Parathyroid adenoma (tissue), 2 donors: Measurements from ENCODE around the gene DCDC1.

ENCODE experiments used
- H2AFZ ChIP-seq: fragments of 300-600 bp; sonication (generic); one replicate; pipeline ENCODE4 v1.7.0; 2017; ENCODE audit warnings: antibody characterized with exemption, mild to moderate bottlenecking
- H3K27ac ChIP-seq: fragments of 300-600 bp; sonication (generic); one replicate; pipeline ENCODE4 v1.7.0; 2017
- H3K27me3 ChIP-seq: fragments of 300-600 bp; sonication (generic); one replicate; pipeline ENCODE4 v1.7.0; 2017; ENCODE audit warnings: low read length; ENCODE audit not compliant: control insufficient read depth, insufficient read depth
- H3K36me3 ChIP-seq: fragments of 300-600 bp; sonication (generic); one replicate; pipeline ENCODE4 v1.7.0; 2017; ENCODE audit warnings: low read length; ENCODE audit not compliant: control insufficient read depth, insufficient read depth
- H3K4me1 ChIP-seq: fragments of 300-600 bp; sonication (generic); one replicate; pipeline ENCODE4 v1.7.0; 2017; ENCODE audit warnings: control low read depth
- H3K4me2 ChIP-seq: fragments of 300-600 bp; sonication (generic); one replicate; pipeline ENCODE4 v1.7.0; 2017; ENCODE audit warnings: low read length
- H3K4me3 ChIP-seq: fragments of 300-600 bp; sonication (generic); one replicate; pipeline ENCODE4 v1.7.0; 2017; ENCODE audit warnings: low read depth, low read length
- H3K79me2 ChIP-seq: fragments of 300-600 bp; sonication (generic); one replicate; pipeline ENCODE4 v1.7.0; 2017; ENCODE audit warnings: control low read depth
- H3K9ac ChIP-seq: fragments of 300-600 bp; sonication (generic); one replicate; pipeline ENCODE4 v1.7.0; 2017; ENCODE audit warnings: mild to moderate bottlenecking
- H3K9me3 ChIP-seq: fragments of 300-600 bp; sonication (generic); one replicate; pipeline ENCODE4 v1.7.0; 2017; ENCODE audit warnings: low read length; ENCODE audit not compliant: control insufficient read depth
- CTCF ChIP-seq: fragments of 300-600 bp; sonication (generic); IDR thresholded peaks from one replicate; pipeline ENCODE4 v1.7.0; 2017; ENCODE audit warnings: antibody characterized with exemption, mild to moderate bottlenecking
- donor health status: primary hyperparathyroidism.

DCDC1 gene

GRCh38 chr11:31150841-31151240 lies 218.7 kb downstream of the DCDC1 start:
- no peaks in the 10 kb centered on the region for H3K27me3 ChIP-seq
- no peak overlapping the region for H3K9ac ChIP-seq
- no peaks in the 10 kb centered on the region for H3K9me3 ChIP-seq
- TF ChIP-seq CTCF = no peak
- no peak overlapping the region for H2AFZ ChIP-seq
- no peak overlapping the region for H3K27ac ChIP-seq
- H3K4me2 ChIP-seq = no peak overlapping the region
- H3K79me2 ChIP-seq = no peaks in the 10 kb centered on the region
- H3K36me3 ChIP-seq = no peaks in the 10 kb centered on the region
- H3K4me3 ChIP-seq = no peak overlapping the region
- no peaks in the 10 kb centered on the region for H3K4me1 ChIP-seq

DNA sequence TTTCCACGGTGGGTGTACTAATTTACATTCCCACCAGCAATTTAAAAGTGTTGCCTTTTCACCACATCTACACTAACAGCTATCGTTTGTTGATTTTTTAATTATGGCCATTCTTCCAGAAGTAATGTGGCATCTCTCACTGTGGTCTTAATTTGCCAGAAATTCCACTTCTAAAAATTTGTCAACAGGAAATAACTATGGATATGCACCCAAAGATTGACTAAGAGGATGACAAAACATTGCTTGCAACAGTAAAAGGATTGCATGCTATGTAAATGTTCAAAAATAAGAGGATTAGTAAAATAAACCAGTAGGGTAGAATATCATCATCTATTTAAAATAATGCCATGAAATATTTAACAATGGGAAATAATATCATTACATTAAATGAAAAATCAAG lies 219.5 kb downstream of the DCDC1 start:
- H2AFZ ChIP-seq = no peak overlapping the region
- H3K4me3 ChIP-seq = no peak overlapping the region
- H3K9me3 ChIP-seq = no peaks in the 10 kb centered on the region
- H3K27ac ChIP-seq = no peak overlapping the region
- H3K36me3 ChIP-seq = no peaks in the 10 kb centered on the region
- no peak overlapping the region for H3K9ac ChIP-seq
- TF ChIP-seq CTCF = no peak
- H3K27me3 ChIP-seq = no peaks in the 10 kb centered on the region
- no peaks in the 10 kb centered on the region for H3K4me1 ChIP-seq
- no peak overlapping the region for H3K4me2 ChIP-seq
- H3K79me2 ChIP-seq = no peaks in the 10 kb centered on the region

DNA sequence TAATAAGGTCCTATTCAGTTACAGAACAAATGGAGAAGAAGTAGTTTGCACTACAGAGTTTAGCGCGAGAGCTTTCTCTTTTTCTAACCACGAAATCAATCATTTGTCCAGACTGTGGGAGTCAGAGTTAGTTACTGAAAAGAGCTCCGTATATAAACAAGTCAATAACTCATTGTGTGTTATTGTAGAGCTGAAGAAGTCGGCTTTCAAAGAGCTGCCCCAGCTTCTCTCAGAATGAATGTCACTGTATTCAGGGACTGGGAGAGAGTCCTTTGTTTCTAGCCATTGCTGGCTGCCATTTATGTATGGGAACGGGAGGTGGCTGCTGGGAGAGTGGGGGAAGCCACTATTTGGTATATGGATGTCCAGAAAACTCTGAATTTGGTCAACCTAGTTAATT lies 227.8 kb downstream of the DCDC1 start:
- no peak for TF ChIP-seq CTCF
- Histone ChIP-seq H3K4me2 (no peak overlapping the region), H3K4me3 (no peak overlapping the region), H3K9ac (no peak overlapping the region), H3K36me3 (no peaks in the 10 kb centered on the region), H3K79me2 (no peaks in the 10 kb centered on the region), H3K27me3 (no peaks in the 10 kb centered on the region), H2AFZ (no peak overlapping the region), H3K27ac (no peak overlapping the region), H3K4me1 (no peaks in the 10 kb centered on the region), H3K9me3 (no peaks in the 10 kb centered on the region)

GRCh38 chr11:31139479-31139878 lies 230.1 kb downstream of the DCDC1 start:
- Histone ChIP-seq H3K79me2 (no peaks in the 10 kb centered on the region), H3K4me2 (no peak overlapping the region), H3K4me1 (no peaks in the 10 kb centered on the region), H3K9me3 (no peaks in the 10 kb centered on the region), H3K27ac (no peak overlapping the region), H3K36me3 (no peaks in the 10 kb centered on the region), H3K27me3 (no peaks in the 10 kb centered on the region), H3K4me3 (no peak overlapping the region), H3K9ac (no peak overlapping the region), H2AFZ (no peak overlapping the region)
- TF ChIP-seq CTCF = no peak

DNA sequence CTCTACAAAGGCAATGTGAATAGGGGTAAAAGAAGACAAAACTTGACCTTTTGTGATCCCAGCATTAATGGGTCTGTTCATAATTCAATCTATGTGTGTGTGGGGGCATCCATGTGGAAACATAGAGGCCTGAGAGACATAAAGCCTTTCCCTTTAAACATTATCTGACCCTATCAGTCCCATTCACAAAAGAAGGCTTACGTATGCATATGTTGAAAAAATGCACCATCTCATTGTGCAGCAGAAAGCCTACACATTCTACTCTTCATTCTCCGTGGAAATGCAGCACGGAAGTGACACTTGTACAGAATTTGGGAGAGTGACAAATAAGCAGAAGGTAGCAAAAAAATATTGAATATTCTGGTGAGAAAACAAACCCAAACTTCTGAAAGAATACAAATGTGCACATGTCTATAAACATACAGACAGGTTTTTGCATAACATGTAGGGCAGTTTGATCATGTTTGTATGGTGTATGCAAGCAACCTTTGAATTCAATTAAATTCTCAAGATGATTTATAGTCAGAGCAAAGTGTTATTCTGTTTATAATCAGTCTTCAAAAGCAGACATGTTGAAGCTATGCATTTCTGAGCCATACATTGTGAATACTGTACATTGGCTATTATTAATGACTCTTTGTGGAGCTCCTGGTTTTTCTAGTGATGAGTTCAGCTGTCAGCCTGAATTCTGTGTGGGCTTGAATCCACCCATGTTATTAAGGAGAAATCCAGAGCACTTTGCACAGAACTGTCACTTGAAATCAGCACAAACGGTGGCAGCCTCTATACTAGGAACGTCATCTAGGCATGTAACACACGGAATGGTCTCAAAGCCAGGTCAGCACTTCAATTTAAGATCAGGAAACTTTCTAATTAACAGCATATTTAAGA lies 236.8 kb downstream of the DCDC1 start:
- TF ChIP-seq CTCF = no peak
- H3K27me3 ChIP-seq = no peaks in the 10 kb centered on the region
- H3K4me2 ChIP-seq = no peak overlapping the region
- H3K9me3 ChIP-seq = no peaks in the 10 kb centered on the region
- no peak overlapping the region for H3K4me3 ChIP-seq
- no peak overlapping the region for H2AFZ ChIP-seq
- H3K27ac ChIP-seq = no peak overlapping the region
- no peaks in the 10 kb centered on the region for H3K36me3 ChIP-seq
- H3K79me2 ChIP-seq = no peaks in the 10 kb centered on the region
- no peak overlapping the region for H3K9ac ChIP-seq
- no peaks in the 10 kb centered on the region for H3K4me1 ChIP-seq
